ENCODE data around the gene APLF. TPM values are rescaled to one million over a fixed set of nuclear protein-coding genes. Genes with fewer than 3 reads are reported as not detected.

The APLF gene
- total RNA-seq, 1 experiment from 2014 or later, result 5.5 TPM

- Histone ChIP-seq H3K9me3 (ENCODE audit: low read depth, low read length, poor library complexity, severe bottlenecking) (no peaks in the 10 kb centered on the region), H3K36me3 (ENCODE audit: insufficient read depth, low read length, poor library complexity, severe bottlenecking) (no peaks in the 10 kb centered on the region), H3K4me3 (ENCODE audit: low read depth, low read length, poor library complexity, severe bottlenecking) (no peak overlapping the region), H3K27ac (ENCODE audit: low read depth, low read length, poor library complexity, severe bottlenecking) (no peak overlapping the region), H3K4me1 (ENCODE audit: insufficient read depth, low read length, poor library complexity, severe bottlenecking) (no peaks in the 10 kb centered on the region), H3K27me3 (replicated peaks; ENCODE audit: insufficient read depth, low read depth, low read length, poor library complexity) (no peaks in the 10 kb centered on the region)
- ChIA-PET POLR2A (ENCODE audit: low non-redundant PET) (no interaction called here), CTCF (no interaction called here)
- BruUV-seq (replicated peaks), result no TSS peak
- intact Hi-C loops (cut with micrococcal nuclease; ENCODE audit: unreplicated experiment), result no loop called here
- no peak for DNase-seq (ENCODE audit: low spot score)
- TF ChIP-seq EZH2 (IDR thresholded peaks at IDR 0.05; ENCODE audit: borderline replicate concordance, low read depth, low read length, poor library complexity, severe bottlenecking), result no peak
- TF ChIP-seq CTCF (conservative IDR thresholded peaks at IDR 0.05; ENCODE audit: low read depth, low read length), result no peak
These were observed 18.4 kb upstream of the APLF start for GRCh38 chr2:68448671-68449653.

DNA sequence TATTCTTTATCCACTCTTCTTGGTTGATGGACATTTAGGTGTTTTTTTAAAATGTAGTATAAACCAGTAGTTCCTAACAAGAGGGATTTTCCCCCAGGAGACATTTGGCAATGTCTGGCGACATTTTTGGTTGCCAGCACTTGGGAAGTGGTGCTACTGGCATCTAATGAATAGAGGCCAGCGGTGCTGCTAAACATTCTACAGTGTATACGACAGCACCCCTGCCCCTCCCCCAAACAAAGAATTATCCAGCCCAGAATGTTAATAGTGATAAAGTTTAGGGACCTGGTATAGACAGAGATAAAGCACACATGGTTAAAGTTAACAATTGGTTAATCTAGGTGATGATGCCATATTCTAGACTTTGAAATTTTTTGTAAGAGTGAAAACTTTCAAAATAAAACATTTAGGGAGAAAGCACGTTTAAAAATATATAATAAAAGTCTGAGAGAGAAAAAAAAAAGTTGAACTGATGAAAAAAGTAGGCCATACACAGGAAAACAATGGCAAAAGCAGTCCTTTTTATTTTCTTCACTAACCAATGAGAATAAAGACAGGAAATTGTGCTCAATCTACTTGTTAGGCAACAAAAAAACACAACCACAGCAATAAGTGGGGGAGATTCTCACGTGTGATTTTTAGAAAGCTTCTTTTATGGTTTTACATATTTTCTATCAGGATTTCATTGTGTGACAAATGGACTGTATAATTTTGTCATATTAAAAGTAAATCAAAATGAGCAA, 15.1 kb upstream of the APLF start:
- no peaks in the 10 kb centered on the region for H3K9me3 ChIP-seq (ENCODE audit: low read depth, low read length, poor library complexity, severe bottlenecking)
- CTCF ChIA-PET, result no interaction called here
- H3K36me3 ChIP-seq (ENCODE audit: insufficient read depth, low read length, poor library complexity, severe bottlenecking), result no peaks in the 10 kb centered on the region
- no TSS peak for BruUV-seq (replicated peaks)
- H3K27me3 ChIP-seq (replicated peaks; ENCODE audit: insufficient read depth, low read depth, low read length, poor library complexity), result no peaks in the 10 kb centered on the region
- DNase-seq (ENCODE audit: low spot score), result peak; percentile 22
- TF ChIP-seq CTCF (conservative IDR thresholded peaks at IDR 0.05; ENCODE audit: low read depth, low read length) (no peak), EZH2 (IDR thresholded peaks at IDR 0.05; ENCODE audit: borderline replicate concordance, low read depth, low read length, poor library complexity, severe bottlenecking) (no peak)
- H3K4me3 ChIP-seq (ENCODE audit: low read depth, low read length, poor library complexity, severe bottlenecking), result no peak overlapping the region
- intact Hi-C loops (cut with micrococcal nuclease; ENCODE audit: unreplicated experiment), result no loop called here
- no peaks in the 10 kb centered on the region for H3K4me1 ChIP-seq (ENCODE audit: insufficient read depth, low read length, poor library complexity, severe bottlenecking)
- POLR2A ChIA-PET (ENCODE audit: low non-redundant PET), result no interaction called here
- H3K27ac ChIP-seq (ENCODE audit: low read depth, low read length, poor library complexity, severe bottlenecking), result no peak overlapping the region

DNA sequence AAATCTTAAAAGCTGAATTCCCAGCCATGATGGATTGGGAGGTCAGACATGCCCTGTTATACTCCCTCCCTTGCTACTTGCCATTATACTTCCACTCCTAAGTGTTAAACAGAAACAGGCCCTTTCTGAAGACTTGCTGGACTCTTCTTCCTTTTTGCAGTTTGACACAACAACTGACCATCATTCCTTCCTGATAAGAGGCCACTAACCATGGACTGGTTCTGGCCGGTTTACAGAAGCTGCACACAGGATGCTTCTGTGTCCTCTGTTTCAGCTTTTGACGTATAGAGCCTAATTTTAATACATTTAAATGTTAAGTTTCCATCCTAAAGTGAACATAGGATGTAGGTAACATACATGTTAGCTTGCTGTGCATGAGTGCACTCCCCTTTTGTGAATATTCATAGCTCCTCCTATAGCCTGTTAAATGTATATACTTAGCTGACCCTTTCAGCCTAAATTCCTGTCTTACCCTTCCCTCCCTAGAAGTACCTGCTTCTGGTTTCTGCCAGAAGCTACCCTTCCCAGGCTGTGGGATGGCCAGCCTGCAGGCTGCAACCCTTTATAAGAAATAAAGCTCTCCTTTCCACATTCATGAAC, 13.5 kb upstream of the APLF start:
- ChIA-PET CTCF (no interaction called here), POLR2A (ENCODE audit: low non-redundant PET) (interaction anchor here (0.7 kb wide), 1 partner anchor 202 kb away, joined by 4 read pairs; the partner anchor contains the start of gene PPP3R1)
- no peaks in the 10 kb centered on the region for H3K27me3 ChIP-seq (replicated peaks; ENCODE audit: insufficient read depth, low read depth, low read length, poor library complexity)
- H3K36me3 ChIP-seq (ENCODE audit: insufficient read depth, low read length, poor library complexity, severe bottlenecking), result no peaks in the 10 kb centered on the region
- intact Hi-C loops (cut with micrococcal nuclease; ENCODE audit: unreplicated experiment), result no loop called here
- BruUV-seq (replicated peaks), result no TSS peak
- H3K4me3 ChIP-seq (ENCODE audit: low read depth, low read length, poor library complexity, severe bottlenecking), result no peak overlapping the region
- no peaks in the 10 kb centered on the region for H3K9me3 ChIP-seq (ENCODE audit: low read depth, low read length, poor library complexity, severe bottlenecking)
- H3K4me1 ChIP-seq (ENCODE audit: insufficient read depth, low read length, poor library complexity, severe bottlenecking), result no peaks in the 10 kb centered on the region
- TF ChIP-seq CTCF (conservative IDR thresholded peaks at IDR 0.05; ENCODE audit: low read depth, low read length) (no peak), EZH2 (IDR thresholded peaks at IDR 0.05; ENCODE audit: borderline replicate concordance, low read depth, low read length, poor library complexity, severe bottlenecking) (no peak)
- no peak overlapping the region for H3K27ac ChIP-seq (ENCODE audit: low read depth, low read length, poor library complexity, severe bottlenecking)
- no peak for DNase-seq (ENCODE audit: low spot score)
